Mucosa of rectum (tissue), 2 donors: ENCODE measurements around the gene NLGN2.

ENCODE experiments used
- H3K27ac ChIP-seq, 2 donors: one replicate each; pipeline ENCODE4 v1.7.0; 2013; ENCODE audit warnings: inconsistent platforms in 2 of 2, low read depth in 2 of 2, low read length in 2 of 2
- H3K27me3 ChIP-seq, 2 donors: one replicate each; pipeline ENCODE4 v1.7.0; 2013; ENCODE audit warnings: low read length in 2 of 2; ENCODE audit not compliant: control insufficient read depth in 2 of 2, insufficient read depth in 2 of 2
- H3K36me3 ChIP-seq, 2 donors: one replicate each; pipeline ENCODE4 v1.7.0; 2013; ENCODE audit warnings: low read length in 2 of 2; ENCODE audit not compliant: control insufficient read depth in 2 of 2, insufficient read depth in 2 of 2
- H3K4me1 ChIP-seq, 2 donors: one replicate each; pipeline ENCODE4 v1.7.0; 2013; ENCODE audit warnings: low read length in 2 of 2, mild to moderate bottlenecking in 1 of 2; ENCODE audit not compliant: control insufficient read depth in 2 of 2, insufficient read depth in 2 of 2
- H3K4me3 ChIP-seq, 2 donors: one replicate each; pipeline ENCODE4 v1.7.0; 2013; ENCODE audit warnings: low read length in 2 of 2
- H3K9ac ChIP-seq, 2 donors: one replicate each; pipeline ENCODE4 v1.7.0; 2013; ENCODE audit warnings: low read length in 2 of 2, low read depth in 1 of 2, mild to moderate bottlenecking in 1 of 2
- H3K9me3 ChIP-seq, 2 donors: one replicate each; pipeline ENCODE4 v1.7.0; 2013; ENCODE audit warnings: low read length in 2 of 2; ENCODE audit not compliant: control insufficient read depth in 2 of 2
- donor health status: healthy.
- donor health status: Normal muscosa, but diverticular disease.

Gene NLGN2

DNA sequence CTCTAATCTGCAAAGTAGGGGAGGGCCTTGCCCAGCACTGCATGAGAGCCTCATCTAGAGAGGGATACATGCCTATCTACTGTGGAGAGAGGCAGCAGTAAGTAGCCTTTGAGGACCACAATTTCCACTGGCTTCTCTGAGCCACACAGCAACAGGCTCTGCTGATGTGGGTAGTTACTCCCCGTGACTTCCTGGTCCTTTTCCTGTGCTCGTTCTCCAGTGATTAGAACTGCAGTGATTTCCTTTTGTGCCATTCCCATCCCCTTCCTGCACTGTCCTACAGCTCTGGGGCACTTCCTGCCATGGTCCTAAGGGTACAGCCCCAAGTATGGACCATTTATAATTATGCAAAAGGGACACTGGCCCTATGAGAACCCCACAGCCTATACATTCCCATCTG lies 16.3 kb upstream of the NLGN2 start:
- no peak overlapping the region for H3K9ac ChIP-seq
- H3K9me3 ChIP-seq: no peaks in the 10 kb centered on the region
- H3K27me3 ChIP-seq: no peaks in the 10 kb centered on the region
- H3K4me1 ChIP-seq: peaks cover 11 to 13% of the 10 kb centered on the region in 2 donors
- H3K4me3 ChIP-seq: no peak overlapping the region
- peaks cover 15 to 27% of the 10 kb centered on the region in 2 donors for H3K36me3 ChIP-seq
- H3K27ac ChIP-seq: no peak overlapping the region

- Histone ChIP-seq H3K4me1 (peaks cover 11 to 13% of the 10 kb centered on the region in 2 donors), H3K36me3 (peaks cover 15 to 17% of the 10 kb centered on the region in 2 donors), H3K9ac (no peak overlapping the region), H3K9me3 (no peaks in the 10 kb centered on the region), H3K4me3 (peak overlapping the region; percentile 79 to 81), H3K27ac (no peak overlapping the region), H3K27me3 (no peaks in the 10 kb centered on the region)
These were observed 14.7 kb upstream of the NLGN2 start for GRCh38 chr17:7392696-7393612.

DNA sequence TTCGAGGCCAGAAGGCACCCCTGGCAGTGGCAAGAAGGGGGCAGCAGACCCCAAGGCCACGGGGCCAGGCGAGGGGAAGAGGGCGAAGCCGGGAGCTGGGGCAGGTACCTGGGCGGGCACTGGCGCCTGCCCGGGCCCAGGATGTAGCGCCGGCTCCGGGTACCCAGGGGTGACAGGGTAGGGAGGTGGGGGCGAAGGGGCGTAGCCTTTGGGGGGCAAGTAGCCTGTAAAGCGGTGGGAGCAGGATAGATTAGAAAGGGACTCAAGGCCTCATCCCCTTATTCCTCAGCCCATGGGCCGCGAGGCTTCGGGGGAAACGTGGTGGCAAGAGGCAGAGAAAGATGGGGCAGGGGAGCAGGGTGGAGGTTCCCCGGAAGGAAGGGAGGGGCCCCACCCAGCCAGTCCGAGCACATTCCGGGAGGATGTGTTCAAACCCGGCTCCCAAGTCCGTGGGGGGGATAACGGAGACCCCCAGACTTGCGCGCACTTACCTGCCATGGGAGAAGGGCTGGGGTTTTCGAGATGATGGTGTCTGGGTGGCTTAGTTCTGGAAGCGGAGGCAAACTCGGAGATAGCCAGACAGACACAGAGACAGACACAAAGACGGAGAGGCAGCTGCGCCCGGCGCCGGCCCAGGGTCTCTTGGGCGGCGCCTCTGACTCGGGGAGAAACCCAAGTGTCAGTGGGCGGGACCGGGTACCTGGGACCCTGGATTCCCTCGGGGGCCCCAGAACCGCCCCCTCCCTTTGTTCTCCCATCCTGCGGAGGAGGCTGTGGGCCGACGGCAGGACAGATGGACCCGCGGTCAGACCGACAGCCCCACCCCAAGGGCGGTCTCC lies 13.8 kb upstream of the NLGN2 start:
- Histone ChIP-seq H3K4me3 (peak overlapping the region; percentile 79 to 81), H3K9ac (peak overlapping the region; percentile 65 to 90), H3K4me1 (peaks cover 11 to 13% of the 10 kb centered on the region in 2 donors), H3K27ac (peak overlapping the region; percentile 89 to 93), H3K36me3 (peaks cover 10 to 11% of the 10 kb centered on the region in 2 donors), H3K27me3 (no peaks in the 10 kb centered on the region), H3K9me3 (no peaks in the 10 kb centered on the region)

DNA sequence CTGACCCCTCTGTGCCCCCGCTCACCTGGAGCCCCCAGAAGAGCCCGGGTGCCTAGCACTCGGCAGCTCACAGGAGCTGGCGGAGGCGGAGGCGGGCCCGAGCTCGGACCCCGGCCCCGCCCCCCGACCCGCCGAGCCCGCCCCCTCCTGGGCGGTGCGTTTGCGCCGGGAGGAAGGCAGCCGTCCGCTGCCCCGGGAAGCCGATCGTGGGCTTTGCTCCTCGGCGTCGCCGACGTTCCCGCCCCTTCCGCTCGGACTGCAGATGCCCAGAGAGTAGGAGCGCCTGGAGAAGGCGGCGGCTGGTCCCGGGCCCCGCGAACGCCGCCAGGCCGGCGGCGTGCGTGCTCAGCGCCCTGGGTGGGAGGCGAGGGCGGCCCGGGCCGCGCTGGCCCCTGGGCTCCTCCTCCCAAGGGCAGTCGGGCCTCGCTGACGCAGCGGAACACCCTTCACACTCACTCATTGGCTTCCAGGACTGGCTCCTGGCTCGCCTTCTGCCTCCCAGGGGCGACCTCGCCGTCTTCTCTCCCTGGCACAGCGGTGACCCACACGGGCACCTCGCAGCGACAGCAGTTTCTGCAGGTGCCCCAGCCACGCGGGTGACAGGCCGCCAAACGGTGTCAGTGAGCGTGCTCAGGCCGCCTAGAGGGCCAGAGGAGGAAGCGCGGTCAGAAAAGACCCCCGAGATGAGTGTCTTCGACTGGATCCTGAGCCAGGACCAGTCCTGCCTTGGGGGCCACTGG lies 13.0 kb upstream of the NLGN2 start, which contains the start of gene PLSCR3:
PLSCR3 (minus strand) TSS at position 74 of the 740 bp plus-strand sequence. CDS start 415 bp downstream, outside the sequence.
- Histone ChIP-seq H3K27ac (peak within 1 kb of the TSS; percentile 89 to 93), H3K36me3 (peaks cover 2 to 3% of the 10 kb centered on the region in 2 donors), H3K9ac (peak within 1 kb of the TSS; percentile 83 to 90), H3K27me3 (no peaks in the 10 kb centered on the region), H3K4me3 (peak within 1 kb of the TSS; percentile 79 to 81), H3K9me3 (no peaks in the 10 kb centered on the region), H3K4me1 (peaks cover 11 to 13% of the 10 kb centered on the region in 2 donors)

DNA sequence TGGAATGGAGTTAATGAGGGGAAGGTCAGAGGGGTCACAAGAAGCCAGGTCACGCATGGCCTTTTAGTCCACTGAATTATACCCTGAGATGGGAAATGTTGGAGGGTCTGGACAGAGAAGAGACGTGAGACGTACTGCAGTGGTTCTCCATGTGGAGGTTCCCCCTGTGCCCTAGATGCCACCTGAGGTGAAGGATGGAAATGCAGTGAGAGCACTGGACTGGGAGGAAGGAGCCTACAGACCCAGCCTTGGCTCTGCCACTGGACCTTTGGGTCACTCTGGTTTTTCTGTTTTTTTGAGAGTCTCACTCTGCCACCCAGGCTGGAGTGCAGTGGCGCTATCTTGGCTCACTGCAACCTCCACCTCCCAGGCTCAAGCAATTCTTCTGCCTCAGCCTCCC lies 11.5 kb upstream of the NLGN2 start:
- Histone ChIP-seq H3K9me3 (no peaks in the 10 kb centered on the region), H3K4me3 (no peak overlapping the region), H3K4me1 (peaks cover 11 to 13% of the 10 kb centered on the region in 2 donors), H3K36me3 (no peaks in the 10 kb centered on the region), H3K9ac (no peak overlapping the region), H3K27me3 (no peaks in the 10 kb centered on the region), H3K27ac (no peak overlapping the region)

DNA sequence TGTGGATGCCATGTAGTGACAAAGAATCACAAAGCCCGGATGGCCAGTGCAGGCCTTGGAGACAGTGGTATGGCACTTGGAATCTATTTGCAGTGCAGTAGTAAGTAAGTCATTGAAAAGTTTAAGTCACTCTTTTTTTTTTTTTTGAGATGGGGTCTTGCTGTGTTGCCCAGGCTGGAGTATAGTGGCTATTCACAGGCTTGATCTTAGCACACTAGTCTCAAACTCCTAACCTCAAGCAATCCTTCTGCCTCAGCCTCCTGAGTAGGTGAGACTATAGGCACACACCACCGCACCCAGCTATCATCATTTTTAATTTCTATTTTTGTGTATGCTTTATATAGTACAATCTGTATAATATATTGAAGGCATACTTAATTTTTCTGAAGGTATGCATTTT lies 9.0 kb upstream of the NLGN2 start:
- H3K9me3 ChIP-seq: no peaks in the 10 kb centered on the region
- H3K4me3 ChIP-seq: no peak overlapping the region
- H3K9ac ChIP-seq: no peak overlapping the region
- H3K4me1 ChIP-seq: peaks cover 13 to 18% of the 10 kb centered on the region in 2 donors
- H3K36me3 ChIP-seq: no peaks in the 10 kb centered on the region
- H3K27ac ChIP-seq: no peak overlapping the region
- no peaks in the 10 kb centered on the region for H3K27me3 ChIP-seq

DNA sequence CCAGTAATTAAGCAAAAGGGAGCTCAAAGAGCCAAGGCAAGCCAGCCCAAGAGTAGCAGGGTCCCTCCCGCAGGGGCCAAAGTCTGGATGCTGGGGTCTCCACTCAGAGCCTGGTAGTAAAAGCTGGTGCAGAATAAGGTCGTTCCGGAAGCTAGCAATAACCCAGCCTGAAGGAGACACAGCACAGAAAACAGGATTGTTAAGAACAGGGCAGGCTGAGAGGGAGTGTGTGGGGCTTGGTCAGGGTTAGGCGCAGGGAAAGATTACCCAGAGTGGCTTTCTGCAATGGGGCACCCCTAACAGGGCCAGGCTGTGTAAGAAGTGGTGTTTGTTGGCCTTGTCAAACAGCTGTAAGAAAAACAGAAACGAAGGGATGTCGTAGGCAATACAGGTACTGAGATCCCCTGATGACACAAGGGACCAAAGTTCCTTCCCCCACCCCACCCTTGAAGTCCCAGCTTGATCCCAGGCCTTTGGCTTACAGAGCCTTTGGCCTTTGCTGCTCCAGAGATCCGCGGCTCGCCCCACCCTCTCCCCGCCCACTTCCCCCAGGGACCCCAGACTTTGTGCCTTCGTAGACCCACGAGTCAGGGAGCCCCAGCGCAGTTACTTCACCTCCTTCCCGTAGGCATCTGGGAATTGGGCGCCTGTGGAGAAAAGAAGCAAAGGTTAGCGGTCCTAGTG lies 4.5 kb upstream of the NLGN2 start:
- H3K27me3 ChIP-seq: peaks cover 0 to 12% of the 10 kb centered on the region in 2 donors
- H3K9me3 ChIP-seq: no peaks in the 10 kb centered on the region
- H3K27ac ChIP-seq: peak overlapping the region; percentile 92
- H3K9ac ChIP-seq: peak overlapping the region; percentile 43 to 77
- peak overlapping the region; percentile 82 to 91 for H3K4me3 ChIP-seq
- H3K4me1 ChIP-seq: peaks cover 6 to 7% of the 10 kb centered on the region in 2 donors
- H3K36me3 ChIP-seq: no peaks in the 10 kb centered on the region

- Histone ChIP-seq H3K9me3 (no peaks in the 10 kb centered on the region), H3K36me3 (no peaks in the 10 kb centered on the region), H3K27me3 (peaks cover 0 to 12% of the 10 kb centered on the region in 2 donors), H3K4me1 (peaks cover 6 to 7% of the 10 kb centered on the region in 2 donors), H3K9ac (peak overlapping the region; percentile 43 to 77), H3K27ac (peak overlapping the region; percentile 92), H3K4me3 (peak overlapping the region; percentile 82 to 91)
These were observed 4.0 kb upstream of the NLGN2 start for GRCh38 chr17:7403727-7403976.

GRCh38 chr17:7403977-7404736 lies 3.5 kb upstream of the NLGN2 start, which contains the start of gene TMEM256:
Gene TMEM256, minus strand, starts transcription at chr17:7404097. Its CDS starts 13 bp downstream, at chr17:7404084.
- Histone ChIP-seq H3K27me3 (peaks cover 0 to 12% of the 10 kb centered on the region in 2 donors), H3K36me3 (no peaks in the 10 kb centered on the region), H3K4me3 (peak within 1 kb of the TSS; percentile 82 to 91), H3K27ac (peak within 1 kb of the TSS; percentile 92), H3K9ac (peak within 1 kb of the TSS; percentile 52 to 77), H3K4me1 (peaks cover 6 to 7% of the 10 kb centered on the region in 2 donors), H3K9me3 (no peaks in the 10 kb centered on the region)
